ENCODE measurements around the gene VAV1.

- no peak for TF ChIP-seq CTCF (IDR thresholded peaks at IDR 0.05)
- TF ChIP-seq POLR2AphosphoS5 (IDR thresholded peaks at IDR 0.05), result no peak
- TF ChIP-seq POLR2A (IDR thresholded peaks at IDR 0.05), result no peak
- no peak for TF ChIP-seq EP300 (IDR thresholded peaks at IDR 0.05)
Observed at GRCh38 chr19:6821639-6822310, 49.3 kb downstream of the VAV1 start.
